T-helper 2 cell treated with Interferon-gamma antibody and Interleukin-4, amounts not matched to agents 100 ng/mL and 5 ng/mL, for 36 hours (primary cell): Measurements from ENCODE around the gene MIX23. TPM values are rescaled to one million over a fixed set of nuclear protein-coding genes. Genes with fewer than 3 reads are reported as not detected.
"Not testable (repeated sequence)": the region's sequence is repeated elsewhere in the genome, so short reads cannot be mapped to it uniquely, and the experiment has no call there.

Experiments
- intact Hi-C: fragments of 100-400 bp; cut with micrococcal nuclease; formaldehyde crosslinking; loops from one replicate; pipeline ENCODE4 v1.15.1; 2023
- total RNA-seq: library from RNA; stranded (reverse); gene quantifications from 2 replicates; pipeline ENCODE4 v1.2.3, GENCODE V29; 2022

The MIX23 gene
- total RNA-seq, 1 donor from 2014 or later = 52.3 TPM

DNA sequence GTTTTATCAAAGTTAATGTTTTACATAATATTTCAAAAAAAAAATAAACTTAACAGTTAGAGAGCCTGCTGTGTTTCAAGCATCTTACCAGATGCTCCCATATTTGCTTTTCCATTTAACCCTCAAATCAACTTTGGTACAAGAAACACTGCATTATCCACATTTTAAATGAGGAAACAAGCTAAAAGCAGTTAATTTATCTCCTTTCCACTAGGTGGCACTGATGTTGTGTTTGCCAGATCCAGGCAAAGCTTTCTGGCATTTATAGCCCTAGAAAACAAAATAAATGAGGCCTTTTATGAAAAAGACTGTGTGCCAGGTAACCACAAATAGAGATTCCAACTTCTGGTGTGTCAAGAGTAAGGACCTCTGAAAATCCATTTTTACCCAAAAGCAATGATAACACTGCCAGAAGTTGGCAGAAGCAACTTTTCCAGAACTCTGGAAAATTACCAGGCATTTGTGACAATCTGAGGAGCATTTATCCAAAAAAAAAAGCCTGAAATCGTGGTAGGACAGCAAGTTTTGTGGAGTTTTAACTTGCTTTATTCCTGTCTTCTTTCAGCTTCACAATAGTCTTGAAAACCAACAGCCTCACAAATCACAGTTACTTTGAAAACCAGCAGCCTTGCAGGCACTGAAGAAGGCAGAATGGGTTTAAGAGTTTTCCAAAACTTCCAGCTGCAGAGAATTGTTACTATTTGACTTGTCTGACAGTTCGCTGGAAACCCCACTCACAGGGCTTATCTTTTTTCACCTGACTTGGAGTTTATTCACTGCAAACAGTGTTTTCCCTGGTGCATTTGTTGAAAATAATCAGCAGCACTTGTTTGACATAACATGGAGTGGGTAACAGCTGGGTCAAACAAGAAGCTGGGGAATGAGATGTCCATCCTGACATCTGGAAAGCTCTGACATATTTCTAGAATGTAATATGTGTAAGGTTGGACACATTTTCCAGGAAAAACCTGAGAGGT is 10.1 kb upstream of the MIX23 start:
- intact Hi-C loops = loop anchor here (1.0 to 10.0 kb wide), 2 partner anchors 286 to 632 kb away; partner anchors contain the start of gene SEMA5B

DNA sequence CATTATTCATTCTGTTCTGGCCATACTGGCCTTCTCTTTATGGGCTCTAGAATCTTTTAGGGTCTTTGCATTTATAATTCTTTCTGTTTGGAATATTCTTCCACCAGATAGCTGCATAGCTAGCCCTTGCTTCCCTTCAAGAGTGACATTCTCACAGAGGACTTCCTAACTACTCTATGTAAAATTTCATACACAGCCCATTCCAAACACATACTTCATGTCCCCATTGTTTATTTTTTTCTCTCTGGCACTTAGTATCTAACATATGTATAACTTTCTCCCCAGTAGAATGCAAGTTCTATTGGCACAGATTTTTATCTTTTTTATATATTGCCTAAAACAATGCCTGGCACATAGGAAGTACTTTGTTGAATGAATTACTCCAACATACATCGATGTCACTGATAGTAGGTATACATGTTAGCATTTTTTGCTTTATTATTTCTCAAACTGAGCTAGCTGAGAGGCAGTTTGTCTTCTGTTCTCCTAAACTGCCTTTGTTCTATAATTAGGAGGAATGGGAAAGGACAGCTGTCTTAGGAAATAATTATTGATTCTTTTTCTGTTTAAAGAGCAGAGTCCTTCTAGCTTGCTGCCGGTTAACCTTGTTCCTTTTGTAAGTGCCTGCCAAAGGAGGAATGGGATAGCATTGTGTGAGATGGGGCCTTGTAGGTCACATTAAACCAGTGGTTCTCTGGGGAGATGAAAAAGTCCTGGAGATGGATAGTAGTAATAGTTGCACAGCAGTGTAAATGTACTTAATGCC is 8.8 kb upstream of the MIX23 start:
- intact Hi-C loops = loop anchor here (10.0 kb wide), 1 partner anchor 633 kb away; the partner anchor contains the start of gene SEMA5B

DNA sequence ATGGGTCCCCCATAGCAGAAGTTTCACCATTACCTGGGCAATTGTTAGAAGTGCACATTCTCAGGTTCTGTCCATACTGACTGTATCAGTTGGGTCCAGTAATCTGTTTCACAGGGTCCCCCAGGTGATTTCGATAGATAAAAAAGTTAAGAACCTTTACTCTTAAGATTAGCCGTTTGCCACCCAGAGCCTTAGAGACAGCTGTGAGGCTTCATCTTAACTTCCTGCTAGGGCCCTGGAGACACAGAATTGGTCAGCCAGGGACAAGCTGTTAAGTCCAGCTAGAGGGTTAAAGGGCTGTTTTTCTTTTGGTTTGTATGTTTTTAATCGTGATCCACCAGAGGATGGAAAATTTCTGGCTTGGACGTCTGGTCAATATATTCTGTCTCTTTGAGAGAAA is 7.6 kb upstream of the MIX23 start:
- intact Hi-C loops = loop anchor here (10.0 kb wide), 1 partner anchor 634 kb away; the partner anchor contains the start of gene SEMA5B

DNA sequence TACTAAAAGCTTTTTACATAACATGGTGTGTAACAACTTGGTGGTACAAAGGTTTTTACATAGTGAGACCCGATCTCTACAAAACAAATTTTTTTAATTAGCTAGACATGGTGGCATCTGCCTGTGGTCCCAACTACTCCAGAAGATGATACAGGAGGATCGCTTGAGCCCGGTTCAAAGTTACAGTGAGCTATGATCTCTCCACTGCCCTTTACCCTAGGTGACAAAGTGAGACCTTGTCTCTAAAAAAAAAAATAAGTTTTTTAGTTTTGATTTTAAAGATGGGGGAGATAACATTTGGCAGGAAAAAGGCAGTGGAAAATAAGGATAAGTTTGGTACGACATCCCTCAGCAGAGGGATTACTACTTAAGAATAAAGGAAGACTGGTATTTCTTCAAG is 6.9 kb upstream of the MIX23 start:
- intact Hi-C loops = loop anchor here (10.0 kb wide), 2 partner anchors 405 to 635 kb away; partner anchors contain the start of genes HSPBAP1, SEMA5B and SLC49A4

DNA sequence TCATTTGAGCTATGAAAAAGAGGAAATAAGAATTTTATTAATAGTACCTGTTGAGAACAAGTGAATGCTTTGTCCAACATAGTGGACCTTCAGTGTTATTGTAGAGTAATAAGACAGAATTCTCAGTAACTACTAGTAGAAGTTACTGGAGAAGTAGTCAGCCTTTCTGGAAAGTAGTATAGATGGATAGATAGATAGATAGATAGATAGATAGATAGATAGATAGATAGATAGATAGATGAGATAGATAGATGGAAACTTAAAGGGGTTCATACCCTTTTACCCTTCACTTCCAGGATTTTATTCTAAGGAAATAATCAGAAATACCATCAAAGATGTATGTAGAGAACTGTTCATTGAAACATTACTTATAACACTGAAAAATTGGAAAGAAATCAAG is 6.2 kb upstream of the MIX23 start:
- intact Hi-C loops = loop anchor here (10.0 kb wide), 1 partner anchor 406 kb away; the partner anchor contains the start of genes HSPBAP1 and SLC49A4

DNA sequence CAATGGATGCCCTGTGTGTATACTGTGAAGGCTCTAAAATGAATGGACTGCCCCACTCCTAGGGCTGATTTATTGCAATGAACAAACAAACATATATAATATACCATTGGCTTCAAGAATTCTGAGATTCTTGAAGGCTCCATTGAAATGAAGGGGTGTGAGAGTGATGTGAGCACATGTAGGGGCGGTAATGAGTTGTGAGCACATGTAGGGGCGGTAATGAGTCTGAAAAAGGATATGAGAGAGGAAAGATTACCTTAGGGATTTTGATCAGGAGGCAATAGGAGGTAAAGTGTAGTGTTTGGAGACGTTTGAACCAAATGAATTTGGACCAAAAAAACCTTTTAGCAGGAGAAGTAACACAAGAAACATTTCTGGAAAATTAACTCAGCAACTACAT is 4.7 kb upstream of the MIX23 start:
- intact Hi-C loops = loop anchor here (10.0 kb wide), 1 partner anchor 407 kb away; the partner anchor contains the start of genes HSPBAP1 and SLC49A4

DNA sequence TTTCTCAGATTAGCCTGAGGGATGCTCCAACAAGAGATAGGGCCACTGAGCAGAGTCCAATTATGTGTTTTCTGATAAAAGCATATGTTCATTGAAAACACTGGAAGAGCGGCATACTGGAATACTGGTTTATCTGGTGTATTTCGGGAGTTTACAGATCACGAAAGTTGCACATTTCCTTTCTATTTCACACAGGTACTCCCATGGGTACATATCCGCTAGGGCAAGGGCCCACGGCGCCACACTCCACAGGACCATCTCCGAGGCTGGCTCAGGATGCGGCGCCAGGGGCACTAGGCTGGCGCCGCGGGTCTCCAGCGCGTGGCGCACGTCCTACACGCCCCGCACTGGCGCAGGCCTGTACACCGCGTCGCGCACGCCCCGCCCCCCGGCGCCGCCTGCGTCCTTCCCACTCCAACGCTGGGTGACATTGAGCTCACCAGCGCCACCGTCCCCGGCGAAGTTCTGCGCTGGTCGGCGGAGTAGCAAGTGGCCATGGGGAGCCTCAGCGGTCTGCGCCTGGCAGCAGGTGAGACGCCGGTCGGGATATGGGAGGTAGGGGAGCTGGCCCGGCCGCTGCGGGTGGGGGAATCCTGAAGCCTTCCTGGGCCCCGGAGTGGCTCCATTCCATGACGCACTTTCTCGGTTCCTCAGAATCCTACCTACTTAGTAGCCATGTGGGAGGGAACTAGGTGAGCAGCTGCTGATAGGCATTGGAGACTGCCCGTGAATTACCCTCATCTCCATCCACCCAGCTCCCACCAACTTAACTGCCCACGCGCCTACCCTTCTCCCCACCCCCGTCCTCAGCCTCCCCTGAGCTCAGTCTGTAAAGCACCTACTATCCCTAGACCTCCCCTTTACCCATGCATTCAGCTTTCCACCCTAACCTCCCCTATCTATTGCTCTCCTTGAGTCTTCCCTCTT is 1.0 kb upstream of the MIX23 start, which contains the start of gene FAM162A:
Gene FAM162A, plus strand, starts transcription at position 412 of the 927 bp plus-strand sequence. Its CDS starts 84 bp downstream, at position 496.
- intact Hi-C loops = loop anchor here (1.0 to 10.0 kb wide), 12 partner anchors 32 to 1642 kb away; partner anchors contain the start of genes DTX3L, EAF2, GOLGB1 and GTF2E1

DNA sequence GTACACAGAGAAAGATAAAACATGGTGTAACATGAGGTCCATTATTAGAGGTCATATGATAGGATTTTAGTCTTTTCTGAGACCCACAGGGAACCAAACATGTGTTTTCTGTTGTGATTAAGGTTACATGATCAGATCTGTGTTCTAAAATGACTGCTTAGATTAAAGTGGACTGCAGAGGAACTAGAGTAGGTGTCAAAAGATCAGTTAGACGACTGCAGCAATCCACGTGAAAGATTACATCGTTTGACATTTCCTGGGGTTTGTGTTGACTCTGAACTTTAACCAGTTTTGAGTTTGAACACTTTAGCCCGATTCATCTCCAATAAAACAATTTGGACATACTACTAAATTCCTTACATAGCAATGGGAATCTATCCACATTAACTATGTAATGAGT is 5.1 kb downstream of the MIX23 start:
- intact Hi-C loops = no loop called here

DNA sequence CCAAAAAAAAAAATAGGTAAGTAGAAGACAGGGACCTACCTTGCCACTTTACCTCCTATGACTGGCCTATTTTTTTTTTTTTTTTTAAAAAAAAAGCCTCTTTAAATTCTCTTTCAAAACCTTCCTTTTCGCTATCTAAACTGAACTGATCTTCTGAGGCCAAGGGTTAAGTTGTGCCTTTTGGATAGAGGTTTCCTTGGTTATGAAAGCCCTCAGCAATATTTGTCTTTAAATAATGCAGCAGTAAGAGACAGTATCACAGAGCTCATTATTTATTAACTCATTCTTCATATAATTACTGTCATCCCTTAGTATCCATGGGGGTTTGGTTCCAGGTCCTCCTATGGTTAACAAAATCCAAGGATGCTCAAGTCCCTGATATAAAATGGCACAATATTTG is 9.0 kb downstream of the MIX23 start:
- intact Hi-C loops = no loop called here

DNA sequence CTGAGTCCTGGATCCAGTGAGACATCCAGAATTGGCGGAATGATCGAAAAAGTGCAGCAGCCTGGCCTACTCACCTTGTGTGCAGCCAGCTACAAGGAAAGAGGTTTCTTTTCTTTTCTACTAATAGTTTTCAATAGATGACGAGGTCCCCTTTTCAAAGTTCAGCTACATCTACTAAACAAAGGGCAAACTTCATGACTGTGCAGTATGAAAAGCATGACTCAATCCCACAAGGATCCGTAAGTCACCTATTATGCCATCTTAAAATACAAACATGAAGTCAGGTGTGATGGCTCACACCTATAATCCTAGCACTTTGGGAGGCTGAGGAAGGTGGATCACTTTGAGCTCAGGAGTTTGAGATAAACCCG is 16.7 kb downstream of the MIX23 start:
- intact Hi-C loops = no loop called here

DNA sequence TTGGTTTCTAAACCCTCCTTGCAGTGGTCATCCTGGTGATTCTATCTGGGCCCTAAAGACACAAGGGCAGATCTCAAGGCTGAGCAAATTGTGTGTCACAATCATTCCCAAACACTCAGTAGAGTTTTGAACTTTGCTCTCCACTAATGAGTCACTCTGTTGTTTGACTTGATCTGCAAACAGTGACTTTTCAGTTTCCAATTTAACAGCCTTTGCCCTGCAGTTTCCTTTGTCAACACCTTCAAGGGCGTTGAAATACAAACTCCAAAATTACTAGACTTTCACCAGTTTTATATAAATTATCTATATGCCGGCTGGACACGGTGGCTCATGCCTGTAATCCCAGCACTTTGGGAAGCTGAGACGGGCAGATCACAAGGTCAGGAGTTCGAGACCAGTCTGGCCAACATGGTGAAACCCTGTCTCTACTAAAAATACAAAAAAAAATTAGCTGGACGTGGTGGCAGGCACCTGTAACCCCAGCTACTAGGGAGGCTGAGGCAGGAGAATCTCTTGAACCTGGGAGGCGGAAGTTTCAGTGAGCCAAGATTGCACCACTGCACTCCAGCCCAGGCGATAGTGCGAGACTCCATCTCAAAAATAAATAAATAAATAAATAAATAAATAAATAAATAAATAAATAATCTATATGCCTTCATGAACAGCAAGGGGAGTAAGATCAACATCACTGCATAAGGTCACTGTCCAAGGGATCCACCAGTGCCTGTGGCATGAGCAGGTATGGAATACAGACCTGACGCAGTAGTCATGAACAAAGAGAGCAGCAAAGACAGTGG is 17.3 kb downstream of the MIX23 start:
- intact Hi-C loops = not testable (repeated sequence)

DNA sequence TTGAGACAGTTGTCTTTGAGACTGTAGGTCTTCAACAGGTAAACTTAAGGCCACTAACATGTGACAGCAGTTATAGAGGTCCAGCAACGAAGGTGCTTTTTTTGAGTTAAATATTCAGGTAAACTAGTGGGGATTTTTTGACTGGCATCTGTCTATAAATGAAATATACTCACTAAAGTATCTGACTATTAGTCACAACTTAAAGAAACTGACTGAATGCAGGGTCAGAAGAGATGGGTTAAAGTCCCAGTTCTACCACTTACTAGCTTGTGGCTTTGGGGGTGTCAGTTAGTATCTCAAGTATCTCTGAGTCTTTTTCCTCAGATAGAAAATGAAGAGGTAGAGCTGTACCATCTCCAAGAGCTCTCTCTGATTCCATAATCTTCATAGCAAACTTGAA is 18.0 kb downstream of the MIX23 start:
- intact Hi-C loops = no loop called here

DNA sequence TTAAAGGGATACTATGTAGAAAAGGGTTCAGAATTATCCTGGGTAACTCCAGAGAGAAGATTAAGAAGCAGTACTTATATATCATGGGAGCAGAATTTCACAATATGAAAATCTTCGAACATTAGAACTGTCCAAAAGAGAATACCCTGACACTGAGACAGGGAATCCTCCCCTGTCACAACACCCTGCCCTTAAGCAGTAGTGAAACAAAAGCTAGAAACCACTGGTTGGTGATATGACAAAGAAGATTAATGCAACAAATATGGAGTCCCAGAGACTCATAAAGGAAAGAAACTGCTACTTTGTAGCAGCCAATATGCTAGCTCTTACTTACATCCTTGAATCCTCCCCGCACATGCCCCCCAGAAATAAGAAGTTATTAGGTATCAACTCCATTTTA is 18.5 kb downstream of the MIX23 start:
- intact Hi-C loops = no loop called here

DNA sequence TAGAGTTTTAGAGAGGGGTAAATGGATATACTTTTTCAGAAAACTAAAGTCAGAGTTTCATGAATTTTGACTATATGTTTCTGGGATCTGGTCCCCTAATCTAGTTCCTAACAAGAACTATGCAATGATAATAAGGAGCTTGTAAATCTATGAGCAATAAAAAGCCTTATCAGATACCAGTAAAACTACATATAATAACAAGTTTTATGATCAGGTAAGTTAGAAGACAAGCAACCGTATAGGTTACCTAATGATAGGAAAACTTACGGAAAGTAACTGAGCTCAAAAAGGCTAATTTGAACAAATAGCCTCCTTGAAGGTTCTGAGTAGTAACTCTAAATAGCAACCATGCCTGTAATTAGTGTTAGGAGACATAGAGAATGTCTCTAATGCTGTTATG is 21.0 kb downstream of the MIX23 start:
- intact Hi-C loops = no loop called here

DNA sequence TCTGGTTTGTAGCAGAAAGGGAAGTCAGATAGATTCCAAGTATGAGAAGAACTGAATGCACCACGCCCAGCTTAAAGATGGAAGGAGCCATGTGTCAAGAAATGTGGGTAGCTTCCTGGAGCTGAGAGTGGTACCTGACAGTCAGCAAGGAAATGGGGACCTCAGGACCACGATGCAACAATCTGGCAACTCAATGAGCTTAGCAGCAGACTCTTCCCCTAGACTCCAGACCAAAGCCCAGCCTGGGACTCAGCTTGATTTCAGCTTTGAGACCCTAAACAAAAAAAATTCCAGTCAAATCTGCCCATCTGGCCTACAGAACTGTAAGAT is 24.4 kb downstream of the MIX23 start:
- intact Hi-C loops = no loop called here

DNA sequence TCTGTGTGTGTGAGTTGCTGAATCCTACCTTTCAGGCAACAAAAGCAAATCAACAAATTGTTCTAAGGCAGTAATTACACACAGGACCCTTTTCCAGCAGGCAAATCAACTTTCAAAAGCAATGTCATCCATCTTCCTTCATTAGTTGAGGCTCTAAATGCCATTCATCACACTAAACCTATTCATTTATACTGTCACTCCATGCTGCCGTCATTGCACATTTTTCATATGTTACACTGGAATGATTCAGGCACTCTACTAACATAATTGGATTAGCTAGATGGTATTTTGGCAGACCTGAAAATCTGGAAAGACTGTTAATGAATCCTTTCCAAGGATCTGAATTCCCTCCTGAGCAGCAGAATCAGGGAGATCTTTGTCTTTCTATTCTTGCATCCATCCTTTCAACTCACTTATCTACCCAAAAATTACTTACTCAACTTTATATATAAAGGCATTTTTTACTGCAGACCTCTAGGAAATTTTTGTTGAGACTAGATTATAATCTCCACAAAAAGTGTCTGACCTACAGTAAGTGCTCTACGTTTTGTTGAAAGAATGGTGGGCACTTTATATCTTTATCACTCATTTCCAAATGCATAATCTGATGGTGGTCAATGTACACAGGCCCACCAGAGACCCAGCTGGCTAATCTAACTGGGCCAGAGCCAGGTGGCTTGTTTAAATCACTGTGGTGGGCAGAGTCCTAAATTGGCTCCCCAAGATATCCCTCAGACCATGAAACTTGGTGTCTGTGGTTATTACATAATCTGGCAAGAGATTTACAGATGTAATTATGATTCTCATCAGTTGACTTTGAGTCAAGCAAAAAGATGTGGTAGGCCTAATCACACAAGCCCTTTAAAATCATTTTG is 25.0 kb downstream of the MIX23 start:
- intact Hi-C loops = loop anchor here (2.0 kb wide), 1 partner anchor 51 kb away; no protein-coding TSS in a partner anchor

DNA sequence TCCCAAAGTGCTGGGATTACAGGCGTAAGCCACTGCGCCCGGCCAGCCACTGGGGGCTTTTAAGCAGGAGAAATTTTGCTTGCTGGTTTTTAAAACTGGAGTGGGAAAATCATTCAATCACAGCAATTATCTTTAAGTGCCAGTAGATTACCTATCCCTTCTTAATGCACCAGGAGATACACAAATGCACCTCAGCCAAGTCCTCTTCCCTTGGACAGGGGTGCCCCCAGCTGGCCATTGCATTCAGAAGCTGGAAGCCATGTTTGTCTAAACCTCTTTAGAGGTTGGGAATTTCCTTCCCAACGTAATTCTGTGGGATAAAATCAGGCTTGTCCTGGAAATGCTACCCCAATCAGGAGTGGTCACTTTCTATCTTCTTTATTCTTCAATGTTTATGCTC is 26.6 kb downstream of the MIX23 start:
- intact Hi-C loops = loop anchor here (2.0 kb wide), 1 partner anchor 50 kb away; no protein-coding TSS in a partner anchor

DNA sequence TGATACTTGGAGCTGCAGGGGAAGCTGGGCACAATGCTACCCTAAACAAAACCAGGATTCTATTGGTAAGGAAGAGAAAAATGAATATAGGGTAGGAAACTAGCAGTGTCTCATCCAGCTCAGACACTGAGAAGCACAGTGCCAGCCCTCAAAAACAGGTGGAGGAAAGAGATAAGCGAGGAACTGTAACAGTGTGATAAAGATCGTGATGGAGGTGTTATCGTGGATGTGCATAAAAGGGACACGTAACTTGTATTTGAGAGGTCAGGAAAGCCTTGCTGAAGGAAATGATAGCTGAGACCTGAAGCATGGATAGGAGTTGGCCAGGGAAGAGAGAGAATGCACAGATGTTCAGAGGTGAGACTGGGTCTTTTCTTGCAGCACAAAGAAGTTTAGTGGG is 27.4 kb downstream of the MIX23 start:
- intact Hi-C loops = loop anchor here (2.0 kb wide), 1 partner anchor 49 kb away; no protein-coding TSS in a partner anchor
